Right lobe of liver (tissue), 6 donors: ENCODE measurements around the gene MAP3K5. TPM values are rescaled to one million over a fixed set of nuclear protein-coding genes. Genes with fewer than 3 reads are reported as not detected.

ENCODE experiments used
- ATAC-seq, 4 donors: fragments of 200-7000 bp; cut with Tn5 transposase; one replicate each; pipeline ENCODE4 v1.9.1; 2020; ENCODE audit warnings: mild to moderate bottlenecking in 4 of 4, moderate library complexity in 4 of 4
- DNase-seq, 3 donors: peaks; one replicate each; pipeline ENCODE4 v3.0.0-alpha.2; 2020
- H3K27ac ChIP-seq, 3 donors: fragments of 200-600 bp; one replicate each; pipeline ENCODE4 v1.8.0; 2022
- H3K27me3 ChIP-seq, 2 donors: fragments of 200-600 bp; one replicate each; pipeline ENCODE4 v1.8.0; 2022
- H3K36me3 ChIP-seq, 4 donors: fragments of 200-600 bp; sonication (generic) in 1 of 4; one replicate each; pipeline versions ENCODE4 v1.5.1 to v1.8.0; 2017 to 2022; ENCODE audit warnings: control low read depth in 1 of 4
- H3K4me1 ChIP-seq, 4 donors: fragments of 200-600 bp; sonication (generic) in 1 of 4; one replicate each; pipeline versions ENCODE4 v1.5.1 to v1.8.0; 2017 to 2022; ENCODE audit warnings: control low read depth in 1 of 4
- H3K4me3 ChIP-seq, 3 donors: fragments of 200-600 bp; one replicate each; pipeline ENCODE4 v1.8.0; 2022
- H3K9me3 ChIP-seq, 4 donors: fragments of 200-600 bp; sonication (generic) in 1 of 4; one replicate each; pipeline versions ENCODE4 v1.5.1 to v1.8.0; 2017 to 2022; ENCODE audit warnings: control low read depth in 1 of 4
- POLR2A ChIP-seq: fragments of 450-650 bp; IDR thresholded peaks from one replicate; pipeline ENCODE4 v1.6.1; 2017; ENCODE audit warnings: antibody characterized with exemption, mild to moderate bottlenecking
- WGBS: methylation state at CpG from one replicate; pipeline ENCODE4 v1.1.6; 2018; ENCODE audit warnings: low coverage, low lambda C conversion rate; ENCODE audit not compliant: insufficient coverage; ENCODE audit errors: missing lambda C conversion rate; 5-methylcytosine and 5-hydroxymethylcytosine counted together
- intact Hi-C, 2 donors: fragments of 100-400 bp; cut with DNase I; formaldehyde crosslinking; loops; one replicate each; pipeline versions ENCODE4 v1.11.2 to v1.14.1; 2022
- total RNA-seq, 6 experiments: library from RNA; depleted of rRNA in 2 of 6; stranded (reverse); fragments of >200 nt in 2 of 6; fragmentation: NEBNext Ultra II Directional in 3 of 6; extraction: Animal tissue kit (Norgen Biotek cat#: 25700) in 3 of 6; gene quantifications; one replicate each; pipeline versions ENCODE4 v1.1.0 to v1.2.4, GENCODE V29; 2016 to 2023
- TF ChIP-seq, protein P1 (sequence below), 4 donors: fragments of 200-600 bp in 3 of 4; fragments of 450-650 bp in 1 of 4; IDR thresholded peaks; one replicate each; pipeline versions ENCODE4 v1.5.1 to v1.8.0; 2016 to 2022; ENCODE audit warnings: antibody characterized with exemption in 4 of 4, mild to moderate bottlenecking in 2 of 4
- donor health status: DM: no; HTN: yes; CAD: no.
- donor health status: DM: no; HTN: no; CAD: no.
- donor health status: DM: no; HTN: no; CAD: no.
- donor health status: DM: no; HTN: yes; CAD: no.
- donor health status: DM: no; HTN: yes; CAD: no.

MAP3K5 gene
- total RNA-seq, 6 experiments from 2014 or later = 5.0 to 10.4 (median 6.9) TPM

GRCh38 chr6:136788069-136788902, 4.0 kb downstream of the MAP3K5 start:
- H3K4me3 ChIP-seq = no peak overlapping the region
- no peaks in the 10 kb centered on the region for H3K36me3 ChIP-seq
- WGBS = 83% methylated on average over 4 of the region's 7 CpGs
- H3K4me1 ChIP-seq = peaks cover 0 to 42% (median 8%) of the 10 kb centered on the region in 4 donors
- H3K27ac ChIP-seq = peak overlapping the region in 1 of 3 donors; percentile 56
- ATAC-seq (peak in 1 of 4 donors; percentile 3), DNase-seq (no peak)
- no peaks in the 10 kb centered on the region for H3K9me3 ChIP-seq
- no peaks in the 10 kb centered on the region for H3K27me3 ChIP-seq
- intact Hi-C loops = no loop called here
- TF ChIP-seq POLR2A = no peak
- TF ChIP-seq, protein P1, sequence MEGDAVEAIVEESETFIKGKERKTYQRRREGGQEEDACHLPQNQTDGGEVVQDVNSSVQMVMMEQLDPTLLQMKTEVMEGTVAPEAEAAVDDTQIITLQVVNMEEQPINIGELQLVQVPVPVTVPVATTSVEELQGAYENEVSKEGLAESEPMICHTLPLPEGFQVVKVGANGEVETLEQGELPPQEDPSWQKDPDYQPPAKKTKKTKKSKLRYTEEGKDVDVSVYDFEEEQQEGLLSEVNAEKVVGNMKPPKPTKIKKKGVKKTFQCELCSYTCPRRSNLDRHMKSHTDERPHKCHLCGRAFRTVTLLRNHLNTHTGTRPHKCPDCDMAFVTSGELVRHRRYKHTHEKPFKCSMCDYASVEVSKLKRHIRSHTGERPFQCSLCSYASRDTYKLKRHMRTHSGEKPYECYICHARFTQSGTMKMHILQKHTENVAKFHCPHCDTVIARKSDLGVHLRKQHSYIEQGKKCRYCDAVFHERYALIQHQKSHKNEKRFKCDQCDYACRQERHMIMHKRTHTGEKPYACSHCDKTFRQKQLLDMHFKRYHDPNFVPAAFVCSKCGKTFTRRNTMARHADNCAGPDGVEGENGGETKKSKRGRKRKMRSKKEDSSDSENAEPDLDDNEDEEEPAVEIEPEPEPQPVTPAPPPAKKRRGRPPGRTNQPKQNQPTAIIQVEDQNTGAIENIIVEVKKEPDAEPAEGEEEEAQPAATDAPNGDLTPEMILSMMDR (IDR thresholded peaks at IDR 0.05) = no peak

DNA sequence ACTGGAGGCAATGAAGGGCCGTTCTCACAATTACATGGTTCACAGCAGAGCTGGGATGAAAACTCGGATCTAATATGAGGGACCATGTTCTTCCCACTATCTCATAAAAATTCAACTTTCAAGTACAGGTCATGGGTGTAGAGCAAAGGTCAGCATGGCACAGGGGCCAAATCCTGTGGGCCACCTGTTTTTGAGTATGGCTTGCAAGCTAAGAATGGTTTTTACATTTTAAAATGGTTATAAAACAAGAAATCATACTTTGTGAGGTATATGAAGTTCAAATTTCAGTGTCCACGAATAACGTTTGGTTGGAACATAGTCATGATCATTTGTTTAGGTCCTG, 4.6 kb downstream of the MAP3K5 start:
- WGBS = 48% methylated on average over 4 of the region's 4 CpGs
- TF ChIP-seq POLR2A = no peak
- TF ChIP-seq, protein P1 (IDR thresholded peaks at IDR 0.05) = no peak
- ATAC-seq (no peak), DNase-seq (peak in 1 of 3 donors; percentile 33)
- peaks cover 0 to 40% (median 7%) of the 10 kb centered on the region in 4 donors for H3K4me1 ChIP-seq
- no peaks in the 10 kb centered on the region for H3K36me3 ChIP-seq
- peak overlapping the region in 1 of 3 donors; percentile 56 for H3K27ac ChIP-seq
- no peak overlapping the region for H3K4me3 ChIP-seq
- no peaks in the 10 kb centered on the region for H3K27me3 ChIP-seq
- intact Hi-C loops = no loop called here
- H3K9me3 ChIP-seq = no peaks in the 10 kb centered on the region

DNA sequence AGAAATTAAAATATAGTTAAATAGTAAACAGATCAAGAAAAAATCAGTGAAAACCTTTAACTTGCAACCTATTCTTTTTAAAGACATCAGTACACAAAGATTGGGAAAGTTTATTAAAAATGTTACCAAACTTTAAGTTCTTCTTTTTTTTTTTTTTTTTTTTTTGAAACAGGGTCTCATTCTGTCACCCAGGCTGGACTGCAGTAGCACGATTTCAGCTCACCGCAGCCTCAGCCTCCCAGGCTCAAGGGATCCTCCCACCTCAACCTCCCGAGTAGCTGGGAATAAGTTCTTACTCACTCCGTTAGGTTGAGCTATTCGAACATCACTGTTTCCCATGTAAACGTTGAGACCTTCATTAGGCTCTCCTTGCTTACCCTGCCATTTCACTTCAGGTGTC, 5.6 kb downstream of the MAP3K5 start:
- 71% methylated on average over 4 of the region's 6 CpGs for WGBS
- Histone ChIP-seq H3K27me3 (no peaks in the 10 kb centered on the region), H3K36me3 (no peaks in the 10 kb centered on the region), H3K4me3 (no peak overlapping the region), H3K9me3 (no peaks in the 10 kb centered on the region), H3K27ac (peak overlapping the region in 1 of 3 donors; percentile 11), H3K4me1 (peaks cover 0 to 40% (median 7%) of the 10 kb centered on the region in 4 donors)
- DNase-seq = no peak
- no peak for TF ChIP-seq POLR2A
- TF ChIP-seq, protein P1 (IDR thresholded peaks at IDR 0.05) = no peak
- no peak for ATAC-seq
- intact Hi-C loops = no loop called here

- WGBS = 61% methylated on average over 8 of the region's 10 CpGs
- no peaks in the 10 kb centered on the region for H3K27me3 ChIP-seq
- peaks cover 0 to 36% (median 7%) of the 10 kb centered on the region in 4 donors for H3K4me1 ChIP-seq
- peak; percentile 60 to 78 (median 68) for DNase-seq
- H3K9me3 ChIP-seq = no peaks in the 10 kb centered on the region
- peak; percentile 65 to 78 (median 68) for ATAC-seq
- intact Hi-C loops = no loop called here
- H3K4me3 ChIP-seq = no peak overlapping the region
- H3K27ac ChIP-seq = no peak overlapping the region
- no peaks in the 10 kb centered on the region for H3K36me3 ChIP-seq
- TF ChIP-seq POLR2A = no peak
- TF ChIP-seq, protein P1 (IDR thresholded peaks at IDR 0.05) = no peak
Observed at GRCh38 chr6:136784910-136785746, 7.1 kb downstream of the MAP3K5 start.
